ENCODE measurements around the gene MAU2.

DNA sequence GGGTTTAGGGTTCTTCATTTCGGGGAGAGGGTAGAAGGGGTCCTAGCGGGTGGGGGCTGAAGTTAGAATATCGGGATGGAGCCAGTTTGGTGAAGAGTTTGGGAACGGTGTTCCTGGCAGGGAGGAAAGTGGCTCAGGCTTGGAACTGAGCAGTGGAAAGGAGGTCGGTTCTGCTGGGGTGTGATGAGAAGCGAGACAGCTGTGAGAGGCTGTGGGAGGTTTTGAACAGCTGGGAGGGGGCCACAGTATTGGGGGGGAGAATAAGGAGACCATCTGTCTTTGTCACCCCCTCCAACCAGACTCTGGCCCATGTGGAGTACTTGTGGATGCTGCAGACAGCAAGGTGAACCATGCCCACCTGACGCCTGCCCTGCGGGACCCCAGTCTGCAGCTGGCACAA is 46.5 kb upstream of the MAU2 start:
- TF ChIP-seq ZNF565 (CRISPR knock-in tag; conservative IDR thresholded peaks at IDR 0.05; ENCODE audit: low read depth) (no peak), RARB (CRISPR knock-in tag; IDR thresholded peaks at IDR 0.05) (no peak), CSDC2 (CRISPR knock-in tag; IDR thresholded peaks at IDR 0.05) (no peak), OSR1 (CRISPR knock-in tag; IDR thresholded peaks at IDR 0.05) (no peak), ARNTL (CRISPR knock-in tag; IDR thresholded peaks at IDR 0.05; ENCODE audit: borderline replicate concordance, low read depth) (no peak)
- TF ChIP-seq, protein P1, sequence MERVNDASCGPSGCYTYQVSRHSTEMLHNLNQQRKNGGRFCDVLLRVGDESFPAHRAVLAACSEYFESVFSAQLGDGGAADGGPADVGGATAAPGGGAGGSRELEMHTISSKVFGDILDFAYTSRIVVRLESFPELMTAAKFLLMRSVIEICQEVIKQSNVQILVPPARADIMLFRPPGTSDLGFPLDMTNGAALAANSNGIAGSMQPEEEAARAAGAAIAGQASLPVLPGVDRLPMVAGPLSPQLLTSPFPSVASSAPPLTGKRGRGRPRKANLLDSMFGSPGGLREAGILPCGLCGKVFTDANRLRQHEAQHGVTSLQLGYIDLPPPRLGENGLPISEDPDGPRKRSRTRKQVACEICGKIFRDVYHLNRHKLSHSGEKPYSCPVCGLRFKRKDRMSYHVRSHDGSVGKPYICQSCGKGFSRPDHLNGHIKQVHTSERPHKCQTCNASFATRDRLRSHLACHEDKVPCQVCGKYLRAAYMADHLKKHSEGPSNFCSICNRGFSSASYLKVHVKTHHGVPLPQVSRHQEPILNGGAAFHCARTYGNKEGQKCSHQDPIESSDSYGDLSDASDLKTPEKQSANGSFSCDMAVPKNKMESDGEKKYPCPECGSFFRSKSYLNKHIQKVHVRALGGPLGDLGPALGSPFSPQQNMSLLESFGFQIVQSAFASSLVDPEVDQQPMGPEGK (CRISPR knock-in tag; IDR thresholded peaks at IDR 0.05; ENCODE audit: borderline replicate concordance), result no peak

Data from SK-N-SH treated with all-trans-retinoic acid at 6 μM for 48 hours (cell line).